Activated gamma-delta T cell treated with Interleukin-2 at 50 U/mL for 16 hours (primary cell): ENCODE results near the gene ASTN2.

ENCODE experiments used
- DNase-seq: peaks from one replicate; pipeline ENCODE4 v3.0.0-alpha.2; 2020

ASTN2 gene

DNA sequence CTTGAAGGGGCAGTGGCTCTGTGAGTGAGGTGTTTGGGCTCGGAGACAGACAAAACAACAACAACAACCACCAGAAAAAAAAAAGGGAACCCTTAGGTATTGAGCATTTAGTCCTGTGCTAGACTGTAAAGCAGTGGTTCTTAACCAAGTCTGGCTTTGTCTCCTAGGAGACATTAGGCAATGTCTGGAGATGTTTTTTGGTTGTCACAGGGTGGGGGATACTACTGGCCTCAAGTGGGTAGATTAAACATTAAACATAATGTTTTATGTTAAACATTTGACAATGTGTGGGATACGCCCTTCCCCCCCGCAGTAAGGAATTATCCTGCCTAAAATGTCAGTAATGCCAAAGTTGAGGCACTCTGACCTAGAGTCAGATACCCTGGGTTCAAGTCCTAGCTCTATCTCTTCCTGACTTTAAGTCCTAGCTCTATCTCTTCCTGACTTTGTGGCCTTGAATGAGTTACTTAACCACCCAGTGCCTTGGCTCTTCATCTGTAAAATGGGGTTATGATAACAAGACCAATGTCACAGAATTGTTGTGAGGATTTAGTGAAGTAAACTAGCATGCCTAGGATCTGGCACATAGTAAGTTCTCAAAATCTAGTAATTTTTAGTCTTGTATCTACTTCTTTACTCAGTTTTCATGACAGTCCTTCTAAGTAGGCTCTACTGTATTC, 725.9 kb downstream of the ASTN2 start:
- DNase-seq, result no peak

DNA sequence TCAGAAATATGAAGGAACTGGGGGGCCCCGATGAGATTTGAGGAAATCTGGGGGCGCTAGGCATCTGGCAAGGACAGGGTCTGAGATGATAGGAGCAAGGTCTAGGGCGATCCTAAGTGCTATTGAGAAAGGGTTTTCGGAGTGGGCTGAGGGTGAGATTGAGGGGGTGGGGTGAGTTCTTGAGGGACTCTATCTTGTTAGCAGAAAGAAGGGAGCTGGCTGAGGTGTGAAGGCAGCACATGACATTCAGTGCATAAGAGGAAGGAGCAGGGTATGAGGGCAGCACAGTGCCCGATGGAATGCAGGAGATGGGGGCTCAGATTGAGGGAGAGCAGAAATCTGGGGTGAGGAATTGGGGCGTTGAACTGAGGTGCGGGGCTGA, 727.1 kb downstream of the ASTN2 start:
- no peak for DNase-seq

DNA sequence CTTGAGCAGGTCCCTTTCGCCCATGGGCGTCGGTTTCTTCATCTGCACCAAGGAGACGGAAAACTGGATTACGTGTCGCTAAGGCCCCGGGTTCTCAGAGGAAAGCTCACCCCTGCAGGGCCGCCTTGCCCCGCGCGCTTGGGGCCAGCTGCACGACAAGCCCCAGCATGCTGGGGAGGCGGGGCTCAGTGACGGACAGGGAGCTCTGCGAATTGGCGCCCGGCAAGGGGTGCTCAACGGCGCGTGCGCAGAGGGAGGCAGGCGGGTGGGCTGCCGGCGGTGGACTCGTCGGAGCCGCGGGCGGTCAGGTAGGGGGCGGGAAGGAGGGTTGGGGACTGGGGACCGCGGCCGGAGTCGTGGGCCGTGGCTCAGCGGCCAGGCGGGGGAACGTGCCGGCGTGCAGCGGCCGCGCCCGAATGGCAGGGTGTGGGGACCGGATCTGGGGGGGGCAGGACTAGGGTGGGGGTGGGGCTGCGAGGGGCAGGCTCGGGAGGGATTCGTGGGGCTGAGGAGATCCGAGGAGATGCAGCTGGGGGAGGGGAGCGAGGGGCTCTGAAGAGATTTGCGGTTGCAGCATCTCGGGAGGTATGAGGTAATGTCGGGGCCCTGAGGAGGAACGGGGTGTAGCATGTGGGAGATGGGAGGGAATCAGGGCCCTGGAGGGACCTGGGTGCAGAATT, 727.6 kb downstream of the ASTN2 start, which contains the start of gene TRIM32:
Gene TRIM32, plus strand, starts transcription at position 232 of the 680 bp plus-strand sequence. CDS start 10,438 bp downstream, outside the sequence.
- peak; percentile 92 for DNase-seq

DNA sequence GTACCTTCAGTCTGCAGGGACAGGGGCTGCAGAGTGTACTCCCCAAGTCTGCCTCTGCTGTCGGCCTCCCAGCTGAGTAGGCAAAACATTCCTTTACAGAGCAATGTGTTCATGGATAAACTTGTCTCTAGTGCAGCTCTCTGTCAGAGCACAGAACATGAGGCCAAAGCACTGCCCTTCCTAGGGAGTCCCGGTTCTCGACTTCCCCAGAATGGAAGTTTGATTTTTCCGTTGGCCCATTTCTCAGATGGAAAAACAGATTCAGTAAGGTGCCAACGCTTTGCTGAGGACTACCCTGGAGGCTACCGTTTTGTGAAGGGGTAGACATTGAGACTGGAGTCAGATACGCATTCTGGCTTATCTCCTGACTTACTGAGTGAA, 728.2 kb downstream of the ASTN2 start:
- DNase-seq, result no peak

GRCh38 chr9:116686135-116686534, 728.7 kb downstream of the ASTN2 start:
- no peak for DNase-seq

- DNase-seq, result no peak
Observed at GRCh38 chr9:116685166-116685565, 729.7 kb downstream of the ASTN2 start.

- no peak for DNase-seq
Observed at GRCh38 chr9:116683535-116683934, 731.3 kb downstream of the ASTN2 start.

- no peak for DNase-seq
Observed at GRCh38 chr9:116674210-116674980, 740.5 kb downstream of the ASTN2 start.

GRCh38 chr9:116673375-116673774, 741.5 kb downstream of the ASTN2 start:
- DNase-seq, result no peak

GRCh38 chr9:116671605-116672004, 743.3 kb downstream of the ASTN2 start:
- DNase-seq, result no peak

GRCh38 chr9:116668970-116669695, 745.7 kb downstream of the ASTN2 start:
- no peak for DNase-seq

GRCh38 chr9:116663581-116663980, 751.3 kb downstream of the ASTN2 start:
- no peak for DNase-seq

DNA sequence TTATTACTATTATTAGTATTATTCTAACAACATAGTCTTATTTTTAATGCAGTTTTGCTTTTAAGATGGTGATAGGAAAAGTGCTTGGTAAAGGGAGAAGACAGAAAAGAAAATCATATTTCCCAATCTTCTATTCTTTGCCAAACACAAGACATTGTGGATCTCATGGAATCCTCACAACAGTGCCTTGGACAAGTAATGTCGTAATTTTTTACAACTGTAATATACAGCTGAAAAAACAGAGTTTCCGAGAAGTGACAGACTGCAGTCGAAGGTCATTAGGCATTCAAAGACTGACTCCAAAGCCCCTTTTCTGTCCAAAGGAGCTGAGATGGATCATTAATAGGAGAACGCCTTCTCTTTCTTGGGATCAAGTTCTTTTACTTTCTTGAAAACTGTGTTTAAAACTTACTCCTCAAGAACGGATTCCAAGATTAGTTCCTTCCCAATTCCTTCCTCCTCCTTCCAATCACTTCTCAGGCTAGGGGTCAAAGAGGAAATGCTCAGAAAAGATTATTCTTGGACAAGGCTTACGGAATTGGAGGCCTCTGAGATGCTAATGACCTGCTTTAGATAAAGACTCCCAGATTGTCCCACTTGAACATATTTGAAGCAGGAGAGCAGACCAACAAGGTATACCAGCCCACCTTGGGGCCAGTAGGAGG, 752.1 kb downstream of the ASTN2 start:
- DNase-seq, result no peak

DNA sequence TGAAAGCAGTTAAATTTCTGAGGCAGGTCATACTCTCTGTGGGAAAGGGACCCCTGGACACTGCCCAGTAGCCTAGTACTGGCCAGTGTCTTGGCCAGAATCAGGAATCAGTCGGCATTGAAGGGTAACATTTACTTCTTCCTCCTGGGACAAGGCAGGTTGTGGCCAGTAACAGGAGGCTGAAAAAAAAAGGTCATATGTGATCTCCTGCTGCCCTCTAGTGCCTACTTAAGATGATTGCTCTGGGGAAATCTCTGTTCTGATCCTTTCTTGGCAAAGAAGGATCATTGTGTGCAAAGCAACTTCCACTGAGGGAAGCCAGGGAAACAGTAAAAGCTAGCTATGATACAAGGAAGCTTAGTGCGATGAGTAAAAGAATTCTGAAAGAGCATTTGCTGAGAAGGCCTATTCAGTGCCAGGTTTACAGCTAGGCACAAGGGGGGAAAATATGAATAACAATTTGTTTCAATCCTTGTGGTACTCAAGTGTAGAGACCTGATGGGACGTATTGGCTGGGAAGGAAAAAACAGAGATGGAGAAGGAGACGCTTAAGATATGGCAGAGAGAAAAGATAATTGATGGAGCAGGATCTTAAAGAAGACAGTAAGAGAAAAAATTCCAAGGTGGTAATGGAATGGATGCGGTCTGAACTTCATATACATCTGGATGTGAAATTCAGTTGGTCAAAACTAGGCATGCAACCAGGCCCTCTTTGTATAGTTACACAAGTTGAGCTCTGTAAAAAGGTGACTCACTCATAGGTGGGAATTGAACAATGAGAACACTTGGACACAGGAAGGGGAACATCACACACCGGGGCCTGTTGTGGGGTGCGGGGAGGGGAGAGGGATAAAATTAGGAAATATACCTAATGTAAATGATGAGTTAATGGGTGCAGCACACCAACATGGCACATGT, 753.6 kb downstream of the ASTN2 start:
- DNase-seq, result no peak

DNA sequence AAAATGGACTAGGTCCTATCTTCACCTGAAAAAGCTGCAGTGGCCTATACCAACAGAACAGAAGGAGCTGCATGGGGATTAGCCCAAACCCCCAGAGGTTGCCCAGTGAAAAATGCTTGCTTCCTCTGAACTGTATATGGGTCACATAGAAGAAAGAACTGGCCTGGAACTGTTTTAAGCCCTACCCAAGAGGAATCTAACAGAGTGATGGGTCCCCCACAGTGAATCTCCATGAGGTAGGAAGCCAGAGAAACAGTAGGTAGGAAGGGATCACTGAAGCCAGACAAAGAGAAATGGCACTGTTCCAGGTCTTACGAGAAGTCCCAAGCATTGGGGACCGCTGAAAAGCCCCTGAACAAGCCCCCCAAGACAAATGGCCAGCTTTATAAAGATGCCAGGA, 756.6 kb downstream of the ASTN2 start:
- DNase-seq, result no peak

DNA sequence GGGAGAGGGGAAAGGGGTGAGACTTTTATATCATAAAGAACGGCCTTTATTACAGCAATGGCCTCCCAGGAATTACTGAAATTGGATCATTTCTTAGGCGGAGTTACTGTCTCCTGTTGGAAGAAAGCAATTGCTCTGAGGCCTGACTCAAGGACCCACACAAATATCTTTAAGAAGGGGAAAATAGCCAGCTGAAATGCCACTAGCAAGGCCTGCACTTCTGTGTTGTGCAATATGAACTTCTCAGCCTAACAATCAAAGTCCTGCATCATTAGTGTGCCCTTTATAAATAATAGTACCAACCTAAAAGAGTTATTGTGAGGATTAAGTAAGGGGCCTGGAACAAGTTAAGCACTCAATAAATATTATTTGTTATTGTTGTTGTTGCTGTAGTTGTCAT, 757.9 kb downstream of the ASTN2 start:
- DNase-seq, result no peak

DNA sequence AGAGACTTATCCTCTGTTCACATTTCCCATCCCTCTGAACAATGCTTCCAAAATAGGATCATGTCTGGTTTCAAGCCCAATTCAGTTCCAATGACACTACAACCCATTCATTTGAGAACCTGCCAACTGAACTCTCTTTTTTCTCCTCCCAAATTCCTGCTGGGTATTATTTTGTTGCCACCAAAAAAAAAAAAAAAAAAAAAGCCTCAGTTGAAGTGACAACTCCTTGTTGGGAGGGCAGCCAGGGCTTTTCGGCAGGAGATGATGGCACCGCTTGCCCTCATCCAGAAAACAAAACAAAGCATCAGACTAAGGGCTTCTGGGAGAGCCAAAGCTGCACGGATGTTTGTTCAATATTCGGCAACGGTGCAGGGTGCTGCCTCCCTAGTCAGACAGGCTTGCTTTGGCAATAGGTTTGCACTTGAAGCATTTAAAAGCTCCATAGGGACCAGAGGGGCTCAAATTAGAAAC, 758.3 kb downstream of the ASTN2 start:
- DNase-seq, result no peak

GRCh38 chr9:116654059-116654355, 760.9 kb downstream of the ASTN2 start:
- no peak for DNase-seq

DNA sequence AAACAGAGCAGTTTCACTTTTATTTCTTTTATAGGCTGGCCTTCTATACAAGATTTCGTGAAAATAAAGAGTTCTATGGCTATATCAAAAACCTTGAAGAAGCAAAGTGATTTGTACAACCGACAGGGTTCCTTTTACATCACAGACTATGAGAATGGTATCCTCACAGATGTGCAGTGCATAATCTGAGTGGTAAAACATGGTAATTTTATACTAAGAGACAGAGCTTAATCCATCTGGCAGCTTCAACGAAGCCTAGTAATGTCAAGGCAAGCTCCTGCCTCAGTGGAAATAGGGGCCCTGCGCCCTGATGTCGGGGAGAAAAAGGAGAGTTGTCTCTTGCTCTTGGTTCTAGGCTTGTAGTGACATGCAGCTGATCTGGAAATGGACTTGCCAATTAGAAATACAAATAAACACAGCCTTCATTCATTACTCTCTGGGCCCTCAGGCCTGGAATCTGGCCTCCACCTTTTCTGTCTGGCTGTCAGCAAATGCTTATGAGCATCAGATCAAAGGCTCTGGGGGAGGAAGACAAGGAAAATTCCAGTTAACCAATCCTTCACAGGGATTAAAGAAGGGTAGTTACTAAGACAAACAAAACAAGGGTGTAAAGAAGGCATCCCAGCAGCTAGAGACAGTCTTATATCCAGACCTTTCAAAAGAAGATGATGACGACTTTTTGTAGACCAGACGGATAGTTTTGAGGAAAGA, 761.4 kb downstream of the ASTN2 start:
- no peak for DNase-seq

- no peak for DNase-seq
Observed at GRCh38 chr9:116647515-116647809, 767.4 kb downstream of the ASTN2 start.
